Right atrium auricular region (tissue), 2 donors: ENCODE results near the gene FANCI. TPM values are rescaled to one million over a fixed set of nuclear protein-coding genes. Genes with fewer than 3 reads are reported as not detected.

ENCODE experiments used
- DNase-seq: peaks from one replicate; pipeline ENCODE4 v3.0.0-alpha.2; 2019; ENCODE audit warnings: low spot score
- H3K27ac ChIP-seq, 2 donors: fragments of 200-600 bp; sonication (generic); 1 replicate in 1 of 2; 2 replicates in 1 of 2; pipeline ENCODE4 v1.5.1; 2016 to 2019
- H3K27me3 ChIP-seq, 2 donors: fragments of 200-600 bp; sonication (generic); one replicate each; pipeline versions ENCODE4 v1.5.1 to v1.6.0; 2017 to 2019
- H3K36me3 ChIP-seq: fragments of 200-600 bp; sonication (generic); one replicate; pipeline ENCODE4 v1.5.1; 2016
- H3K4me1 ChIP-seq, 2 donors: fragments of 200-600 bp; sonication (generic); one replicate each; pipeline versions ENCODE4 v1.5.1 to v1.6.0; 2017 to 2019
- H3K4me3 ChIP-seq, 2 donors: fragments of 200-600 bp; sonication (generic); 1 replicate in 1 of 2; 2 replicates in 1 of 2; pipeline ENCODE4 v1.5.1; 2017 to 2019; ENCODE audit warnings: mild to moderate bottlenecking in 1 of 2, moderate library complexity in 1 of 2
- H3K9me3 ChIP-seq, 2 donors: fragments of 200-600 bp; sonication (generic); one replicate each; pipeline ENCODE4 v1.5.1; 2019
- total RNA-seq, 2 donors: library from RNA; depleted of rRNA; stranded (reverse); fragments of >200 nt; gene quantifications; one replicate each; pipeline ENCODE4 v1.1.0, GENCODE V29; 2016
- TF ChIP-seq, protein P1 (sequence below), 2 donors: fragments of 200-600 bp; sonication (generic); IDR thresholded peaks; one replicate each; pipeline ENCODE4 v1.5.1; 2019; ENCODE audit warnings: antibody characterized with exemption in 2 of 2

Gene FANCI
- total RNA-seq, 2 donors from 2014 or later = 0.79 to 1.6 TPM

DNA sequence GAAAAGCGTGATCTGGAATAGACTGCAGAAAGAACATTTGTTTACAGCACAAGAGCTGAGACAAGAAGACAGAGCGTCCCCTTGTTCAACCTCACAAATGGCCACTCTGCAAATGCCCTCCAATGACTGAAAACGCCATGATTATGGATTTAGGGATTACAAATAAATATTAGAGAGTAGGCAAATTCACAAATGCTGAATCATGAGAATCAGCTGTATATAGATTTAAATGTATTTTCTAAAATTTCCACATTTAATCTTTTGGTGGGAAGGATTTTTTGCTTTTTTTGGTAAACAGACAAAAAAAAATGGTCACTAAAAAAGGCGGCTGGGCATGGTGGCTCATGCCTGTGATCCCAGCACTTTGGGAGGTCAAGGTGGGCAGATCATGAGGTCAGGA is 101.5 kb downstream of the FANCI start:
- H3K4me1 ChIP-seq = no peaks in the 10 kb centered on the region
- H3K36me3 ChIP-seq = no peaks in the 10 kb centered on the region
- no peaks in the 10 kb centered on the region for H3K9me3 ChIP-seq
- H3K4me3 ChIP-seq = no peak overlapping the region
- no peak overlapping the region for H3K27ac ChIP-seq
- TF ChIP-seq, protein P1, sequence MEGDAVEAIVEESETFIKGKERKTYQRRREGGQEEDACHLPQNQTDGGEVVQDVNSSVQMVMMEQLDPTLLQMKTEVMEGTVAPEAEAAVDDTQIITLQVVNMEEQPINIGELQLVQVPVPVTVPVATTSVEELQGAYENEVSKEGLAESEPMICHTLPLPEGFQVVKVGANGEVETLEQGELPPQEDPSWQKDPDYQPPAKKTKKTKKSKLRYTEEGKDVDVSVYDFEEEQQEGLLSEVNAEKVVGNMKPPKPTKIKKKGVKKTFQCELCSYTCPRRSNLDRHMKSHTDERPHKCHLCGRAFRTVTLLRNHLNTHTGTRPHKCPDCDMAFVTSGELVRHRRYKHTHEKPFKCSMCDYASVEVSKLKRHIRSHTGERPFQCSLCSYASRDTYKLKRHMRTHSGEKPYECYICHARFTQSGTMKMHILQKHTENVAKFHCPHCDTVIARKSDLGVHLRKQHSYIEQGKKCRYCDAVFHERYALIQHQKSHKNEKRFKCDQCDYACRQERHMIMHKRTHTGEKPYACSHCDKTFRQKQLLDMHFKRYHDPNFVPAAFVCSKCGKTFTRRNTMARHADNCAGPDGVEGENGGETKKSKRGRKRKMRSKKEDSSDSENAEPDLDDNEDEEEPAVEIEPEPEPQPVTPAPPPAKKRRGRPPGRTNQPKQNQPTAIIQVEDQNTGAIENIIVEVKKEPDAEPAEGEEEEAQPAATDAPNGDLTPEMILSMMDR (IDR thresholded peaks at IDR 0.05) = no peak
- no peak for DNase-seq
- no peaks in the 10 kb centered on the region for H3K27me3 ChIP-seq

DNA sequence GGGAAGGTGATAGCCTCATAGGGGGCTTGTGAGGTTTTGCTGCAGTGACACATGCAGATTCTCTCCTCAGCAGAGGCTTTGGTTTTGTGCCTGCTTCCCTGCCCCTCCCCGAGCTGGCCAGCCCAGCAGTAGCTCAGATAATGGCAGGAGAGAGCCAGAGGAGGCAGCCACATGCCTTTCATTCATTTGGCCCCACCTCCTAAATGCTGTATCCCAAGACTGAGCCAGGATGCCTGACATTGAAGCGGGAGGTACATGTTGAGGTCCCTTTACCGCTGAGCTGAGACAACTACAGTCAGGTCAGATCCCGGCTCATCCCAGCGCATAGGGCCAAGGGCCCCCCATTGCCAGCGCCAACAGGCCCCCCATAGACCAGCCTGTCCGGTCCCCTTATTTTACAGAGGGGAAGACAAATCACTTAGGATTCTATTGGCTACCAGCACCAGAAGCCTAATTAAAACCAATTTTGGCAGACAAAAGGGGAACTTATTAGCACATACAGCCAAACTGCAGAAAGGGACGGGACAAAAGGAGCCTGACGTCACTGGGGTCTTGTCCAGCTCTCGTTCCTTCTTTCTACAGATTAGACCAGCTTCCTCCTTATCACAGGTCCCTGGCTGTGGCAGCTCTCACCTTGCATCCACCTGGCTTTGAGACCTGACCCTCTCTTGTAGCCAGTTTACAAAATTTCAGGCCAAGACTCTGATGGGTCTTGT is 102.9 kb downstream of the FANCI start:
- no peak for DNase-seq
- H3K27me3 ChIP-seq = no peaks in the 10 kb centered on the region
- TF ChIP-seq, protein P1 (IDR thresholded peaks at IDR 0.05) = no peak

DNA sequence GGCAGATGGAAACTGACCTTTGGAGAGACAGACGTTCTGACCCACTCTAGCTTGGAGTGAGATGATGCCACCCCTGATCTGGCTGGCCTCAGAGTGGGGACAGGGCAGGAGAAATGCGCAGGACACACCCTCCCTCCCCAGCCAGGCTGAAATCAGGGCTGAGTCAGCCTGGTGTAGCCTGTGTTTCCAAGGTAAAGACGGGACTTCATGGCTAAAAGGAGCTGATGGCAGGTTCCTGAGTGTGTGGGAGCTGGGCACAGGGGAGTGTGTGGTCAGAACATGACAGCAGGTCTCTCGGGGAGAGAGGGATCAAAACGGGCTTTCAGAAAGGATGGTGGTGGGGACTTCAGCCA is 105.4 kb downstream of the FANCI start:
- TF ChIP-seq, protein P1 (IDR thresholded peaks at IDR 0.05) = no peak
- Histone ChIP-seq H3K9me3 (no peaks in the 10 kb centered on the region), H3K36me3 (no peaks in the 10 kb centered on the region), H3K27ac (no peak overlapping the region), H3K4me1 (no peaks in the 10 kb centered on the region), H3K4me3 (no peak overlapping the region), H3K27me3 (no peaks in the 10 kb centered on the region)
- DNase-seq = no peak

More for the DNA sequence above, 102.9 kb downstream of the FANCI start:
- Histone ChIP-seq H3K4me1 (no peaks in the 10 kb centered on the region), H3K9me3 (no peaks in the 10 kb centered on the region), H3K4me3 (no peak overlapping the region), H3K27ac (no peak overlapping the region), H3K36me3 (no peaks in the 10 kb centered on the region)

DNA sequence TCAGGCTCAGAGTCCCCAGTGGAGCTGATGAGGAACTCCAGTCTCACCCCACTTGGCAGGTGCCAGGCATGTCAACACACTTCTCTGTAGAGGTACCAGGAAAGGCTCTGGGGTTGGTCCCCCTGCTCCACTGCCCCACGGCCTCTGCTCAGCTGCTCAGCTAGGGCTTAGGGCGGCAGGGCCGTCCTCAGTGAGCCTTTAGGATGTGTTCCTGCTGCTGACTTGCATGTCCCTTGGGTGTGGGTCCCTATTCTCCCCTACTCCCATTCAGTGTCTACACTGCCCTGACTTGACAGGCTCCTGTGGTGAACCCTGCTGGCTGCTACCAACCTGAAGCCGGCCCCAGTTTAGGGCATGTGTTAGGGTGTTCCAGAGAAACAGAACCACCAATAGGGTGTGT is 108.7 kb downstream of the FANCI start:
- H3K4me3 ChIP-seq = no peak overlapping the region
- no peaks in the 10 kb centered on the region for H3K4me1 ChIP-seq
- TF ChIP-seq, protein P1 (IDR thresholded peaks at IDR 0.05) = no peak
- no peak for DNase-seq
- H3K36me3 ChIP-seq = no peaks in the 10 kb centered on the region
- H3K27me3 ChIP-seq = peaks cover 0 to 5% of the 10 kb centered on the region in 2 donors
- H3K9me3 ChIP-seq = no peaks in the 10 kb centered on the region
- no peak overlapping the region for H3K27ac ChIP-seq

DNA sequence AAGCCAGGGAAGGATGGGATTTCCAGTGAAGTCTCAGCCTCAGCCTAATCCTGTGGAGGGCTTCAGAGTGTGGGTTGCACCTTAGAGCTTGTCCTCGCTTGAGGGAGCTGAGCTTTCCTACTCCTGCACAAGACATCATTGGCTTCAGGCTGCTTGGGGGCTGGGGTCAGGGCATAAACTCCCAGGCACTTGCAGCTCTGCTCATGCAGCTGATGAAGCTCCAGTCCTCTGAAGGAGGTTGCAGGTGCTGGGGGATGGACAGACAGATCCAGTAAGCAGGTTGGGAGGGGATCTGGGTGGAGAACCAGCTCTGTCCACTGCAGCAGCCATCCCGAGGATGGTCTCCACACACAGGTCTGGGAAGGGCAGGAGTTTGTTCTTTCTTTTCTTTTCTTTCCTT is 110.2 kb downstream of the FANCI start:
- TF ChIP-seq, protein P1 (IDR thresholded peaks at IDR 0.05) = no peak

More for the DNA sequence above, 110.2 kb downstream of the FANCI start:
- Histone ChIP-seq H3K36me3 (no peaks in the 10 kb centered on the region), H3K27ac (no peak overlapping the region), H3K27me3 (peaks cover under 1 to 6% of the 10 kb centered on the region in 2 donors), H3K4me1 (peaks cover 0 to 8% of the 10 kb centered on the region in 2 donors), H3K9me3 (no peaks in the 10 kb centered on the region), H3K4me3 (no peak overlapping the region)
- DNase-seq = no peak
